OCI-LY7 (cell line): Measurements from ENCODE around the gene FNDC3B. TPM values are rescaled to one million over a fixed set of nuclear protein-coding genes. Genes with fewer than 3 reads are reported as not detected.

ENCODE experiments used
- BruUV-seq: library from RNA; stranded (reverse); fragments of 400-500 nt; replicated peaks from 2 replicates; lab custom pipeline; 2021; lab: Mats Ljungman, UMichigan
- CTCF ChIA-PET: fragments of 300-600 bp; sonication (Branson Sonifier 250); formaldehyde crosslinking; loops from one replicate; lab custom pipeline; 2022; ENCODE audit warnings: antibody characterized with exemption; ENCODE audit not compliant: unreplicated experiment; lab: Charles Lee
- POLR2A ChIA-PET: fragments of 300-600 bp; sonication (Branson Sonifier 250); formaldehyde crosslinking; loops from one replicate; lab custom pipeline; 2022; ENCODE audit warnings: antibody characterized with exemption; lab: Charles Lee
- DNase-seq: peaks from one replicate; pipeline ENCODE4 v3.0.0-alpha.2; 2015; ENCODE audit warnings: low spot score
- H2AFZ ChIP-seq: fragments of 200-600 bp; sonication (generic), shearing (Covaris generic); 2 replicates; pipeline ENCODE4 v1.6.1; 2014; ENCODE audit warnings: mild to moderate bottlenecking, antibody characterized with exemption, low read length, moderate library complexity
- H3K27ac ChIP-seq: fragments of 200-600 bp; sonication (generic); 2 replicates; pipeline ENCODE4 v1.5.1; 2014; ENCODE audit warnings: mixed run types, low read depth, mild to moderate bottlenecking, moderate library complexity, low read length, inconsistent platforms; ENCODE audit not compliant: poor library complexity, severe bottlenecking
- H3K36me3 ChIP-seq: fragments of 200-600 bp; sonication (generic); 2 replicates; pipeline ENCODE4 v1.6.1; 2014; ENCODE audit warnings: mild to moderate bottlenecking, antibody characterized with exemption, low read length, moderate library complexity, mixed read lengths; ENCODE audit not compliant: insufficient read depth
- H3K4me1 ChIP-seq: fragments of 200-600 bp; sonication (generic); 2 replicates; pipeline ENCODE4 v1.5.1; 2014; ENCODE audit warnings: mild to moderate bottlenecking, low read length; ENCODE audit not compliant: insufficient read depth, poor library complexity, severe bottlenecking
- H3K4me2 ChIP-seq: fragments of 200-600 bp; sonication (generic); 2 replicates; pipeline ENCODE4 v1.6.1; 2014; ENCODE audit warnings: mild to moderate bottlenecking, low read length
- H3K4me3 ChIP-seq: fragments of 200-600 bp; sonication (generic); 2 replicates; pipeline ENCODE4 v1.5.1; 2014; ENCODE audit warnings: mild to moderate bottlenecking, low read depth, low read length; ENCODE audit not compliant: poor library complexity, severe bottlenecking
- H3K79me2 ChIP-seq: fragments of 200-600 bp; sonication (generic); 2 replicates; pipeline ENCODE4 v1.6.1; 2016; ENCODE audit warnings: low read depth, mild to moderate bottlenecking, low read length, moderate library complexity, mixed read lengths; ENCODE audit not compliant: insufficient read depth
- H3K9me2 ChIP-seq: fragments of 200-600 bp; sonication (generic); 2 replicates; pipeline ENCODE4 v1.6.1; 2016; ENCODE audit warnings: mild to moderate bottlenecking, low read length, mixed read lengths; ENCODE audit not compliant: insufficient read depth
- H3K9me3 ChIP-seq: fragments of 200-600 bp; sonication (generic); 2 replicates; pipeline ENCODE4 v1.6.1; 2014; ENCODE audit warnings: mild to moderate bottlenecking, mixed run types, low read length, mixed read lengths
- H4K20me1 ChIP-seq: fragments of 200-600 bp; sonication (generic); 2 replicates; pipeline ENCODE4 v1.6.1; 2014; ENCODE audit warnings: mild to moderate bottlenecking, antibody characterized with exemption, low read length, moderate library complexity, mixed read lengths; ENCODE audit not compliant: insufficient read depth
- CTCF ChIP-seq: fragments of 200-600 bp; sonication (generic); conservative IDR thresholded peaks from 2 replicates; pipeline ENCODE4 v1.5.1; 2014; ENCODE audit warnings: mild to moderate bottlenecking, antibody characterized with exemption, low read length, moderate library complexity, mixed read lengths
- EZH2phosphoT487 ChIP-seq: fragments of 200-600 bp; sonication (generic); IDR thresholded peaks from 2 replicates; pipeline ENCODE4 v1.6.1; 2018; ENCODE audit warnings: low read depth, borderline replicate concordance, mild to moderate bottlenecking, mixed run types, antibody characterized with exemption, low read length, moderate library complexity, mixed read lengths
- intact Hi-C: fragments of 100-400 bp; cut with micrococcal nuclease; formaldehyde crosslinking; loops from one replicate; pipeline ENCODE4 v1.10.0; 2022; ENCODE audit not compliant: unreplicated experiment
- total RNA-seq, 2 experiments: library from RNA; depleted of rRNA in 1 of 2; stranded (reverse); fragments of >200 nt in 1 of 2; shearing (Covaris generic) in 1 of 2; gene quantifications; 2 replicates each; pipeline ENCODE4 v1.2.3, GENCODE V29; 2014 to 2022

The FNDC3B gene
- total RNA-seq, 2 experiments from 2014 or later, result 23.3 to 28.5 TPM

- intact Hi-C loops, result no loop called here
- no peaks in the 10 kb centered on the region for H3K9me3 ChIP-seq
- CTCF ChIA-PET, result no interaction called here
- H3K27ac ChIP-seq, result no peak overlapping the region
- BruUV-seq, result no TSS peak
- H3K4me2 ChIP-seq, result no peak overlapping the region
- no peaks in the 10 kb centered on the region for H3K9me2 ChIP-seq
- DNase-seq, result no peak
- POLR2A ChIA-PET, result no interaction called here
- no peaks in the 10 kb centered on the region for H3K79me2 ChIP-seq
- no peaks in the 10 kb centered on the region; the same call in 1 of the 2 replicates for H3K36me3 ChIP-seq
- H4K20me1 ChIP-seq, result no peaks in the 10 kb centered on the region
- TF ChIP-seq CTCF (no peak), EZH2phosphoT487 (no peak)
- no peak overlapping the region for H3K4me3 ChIP-seq
- H2AFZ ChIP-seq, result no peak overlapping the region
- H3K4me1 ChIP-seq, result no peaks in the 10 kb centered on the region
Observed at GRCh38 chr3:172305552-172305951, 266.2 kb downstream of the FNDC3B start.

DNA sequence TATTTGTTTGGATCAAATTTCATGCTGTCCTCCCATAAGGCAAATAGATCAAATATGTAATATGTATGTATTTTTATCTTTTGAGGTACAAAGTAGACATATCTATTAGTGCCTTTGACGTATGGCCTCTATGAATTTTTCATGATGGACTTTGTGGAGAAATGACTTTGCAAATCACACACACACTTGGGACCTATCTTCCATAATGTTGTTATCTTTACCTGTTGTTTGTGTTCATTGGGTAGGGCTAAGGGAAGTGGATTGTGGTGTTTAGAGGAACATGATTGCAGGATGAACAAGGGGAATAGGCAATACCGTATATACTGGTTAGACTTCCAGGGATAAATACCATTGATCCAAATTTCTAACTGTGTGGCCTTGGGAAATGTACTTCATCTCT is 266.6 kb downstream of the FNDC3B start:
- Histone ChIP-seq H3K4me2 (no peak overlapping the region), H3K9me2 (no peaks in the 10 kb centered on the region), H3K4me1 (no peaks in the 10 kb centered on the region), H3K36me3 (no peaks in the 10 kb centered on the region; the same call in 1 of the 2 replicates), H3K27ac (no peak overlapping the region), H3K4me3 (no peak overlapping the region), H2AFZ (no peak overlapping the region), H3K9me3 (no peaks in the 10 kb centered on the region), H3K79me2 (no peaks in the 10 kb centered on the region), H4K20me1 (no peaks in the 10 kb centered on the region)
- no peak for TF ChIP-seq CTCF
- no peak for TF ChIP-seq EZH2phosphoT487
- no peak for DNase-seq
- CTCF ChIA-PET, result no interaction called here
- intact Hi-C loops, result no loop called here
- POLR2A ChIA-PET, result no interaction called here
- BruUV-seq, result no TSS peak

DNA sequence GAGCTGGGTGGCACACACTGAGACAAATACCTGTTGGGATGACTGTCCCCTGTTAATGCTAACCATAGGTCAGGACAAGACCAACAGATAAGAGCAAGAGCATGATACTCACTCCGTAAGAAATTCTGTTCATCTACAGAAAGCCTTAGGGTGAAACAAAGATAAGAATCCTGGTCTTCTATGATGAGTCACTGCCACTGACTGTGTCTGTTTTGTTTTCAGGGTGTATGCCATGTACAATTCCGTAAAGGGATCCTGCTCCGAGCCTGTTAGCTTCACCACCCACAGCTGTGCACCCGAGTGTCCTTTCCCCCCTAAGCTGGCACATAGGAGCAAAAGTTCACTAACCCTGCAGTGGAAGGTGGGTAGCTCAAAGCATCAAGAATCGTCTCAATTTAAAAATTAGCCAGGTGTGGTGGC is 267.8 kb downstream of the FNDC3B start:
- CTCF ChIA-PET, result no interaction called here
- TF ChIP-seq EZH2phosphoT487, result no peak
- no peak for TF ChIP-seq CTCF

More for the DNA sequence above, 267.8 kb downstream of the FNDC3B start:
- H2AFZ ChIP-seq, result no peak overlapping the region
- H3K27ac ChIP-seq, result no peak overlapping the region
- H3K36me3 ChIP-seq, result no peaks in the 10 kb centered on the region; the same call in 1 of the 2 replicates
- no peak for DNase-seq
- intact Hi-C loops, result no loop called here
- H3K4me2 ChIP-seq, result no peak overlapping the region
- no peak overlapping the region for H3K4me3 ChIP-seq
- no peaks in the 10 kb centered on the region for H4K20me1 ChIP-seq
- no peaks in the 10 kb centered on the region for H3K4me1 ChIP-seq
- no TSS peak for BruUV-seq
- H3K9me2 ChIP-seq, result no peaks in the 10 kb centered on the region
- no peaks in the 10 kb centered on the region for H3K9me3 ChIP-seq
- POLR2A ChIA-PET, result interaction anchor here (0.6 to 1.7 kb wide), 6 partner anchors 13 to 200 kb away, joined by 3 to 4 read pairs (median 3); no protein-coding TSS in a partner anchor
- H3K79me2 ChIP-seq, result no peaks in the 10 kb centered on the region
